ENCODE results near the gene CCND2.

DNA sequence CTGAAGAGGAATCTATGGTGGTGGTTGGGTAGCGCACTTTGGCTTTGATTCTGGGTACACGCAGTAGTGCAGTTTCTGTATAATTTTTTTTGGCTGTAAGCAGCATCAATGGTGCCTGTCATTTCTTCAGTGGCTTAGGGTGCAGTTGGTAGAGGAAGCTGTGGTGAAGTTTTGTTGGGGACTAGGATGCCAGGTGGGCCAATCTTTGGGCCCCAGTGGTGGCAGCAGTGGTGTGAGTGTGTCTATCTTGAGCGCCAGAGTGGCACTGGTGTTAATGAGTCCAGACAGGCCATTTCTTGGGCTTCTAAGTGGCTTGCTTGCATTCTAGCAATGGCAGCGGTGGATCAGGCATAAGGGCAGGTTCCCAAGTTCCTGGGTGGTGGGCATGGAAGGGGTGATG is 33.8 kb upstream of the CCND2 start:
- TF ChIP-seq, protein P1, sequence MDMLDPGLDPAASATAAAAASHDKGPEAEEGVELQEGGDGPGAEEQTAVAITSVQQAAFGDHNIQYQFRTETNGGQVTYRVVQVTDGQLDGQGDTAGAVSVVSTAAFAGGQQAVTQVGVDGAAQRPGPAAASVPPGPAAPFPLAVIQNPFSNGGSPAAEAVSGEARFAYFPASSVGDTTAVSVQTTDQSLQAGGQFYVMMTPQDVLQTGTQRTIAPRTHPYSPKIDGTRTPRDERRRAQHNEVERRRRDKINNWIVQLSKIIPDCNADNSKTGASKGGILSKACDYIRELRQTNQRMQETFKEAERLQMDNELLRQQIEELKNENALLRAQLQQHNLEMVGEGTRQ (CRISPR knock-in tag; IDR thresholded peaks at IDR 0.05), result no peak
- TF ChIP-seq, protein P2, sequence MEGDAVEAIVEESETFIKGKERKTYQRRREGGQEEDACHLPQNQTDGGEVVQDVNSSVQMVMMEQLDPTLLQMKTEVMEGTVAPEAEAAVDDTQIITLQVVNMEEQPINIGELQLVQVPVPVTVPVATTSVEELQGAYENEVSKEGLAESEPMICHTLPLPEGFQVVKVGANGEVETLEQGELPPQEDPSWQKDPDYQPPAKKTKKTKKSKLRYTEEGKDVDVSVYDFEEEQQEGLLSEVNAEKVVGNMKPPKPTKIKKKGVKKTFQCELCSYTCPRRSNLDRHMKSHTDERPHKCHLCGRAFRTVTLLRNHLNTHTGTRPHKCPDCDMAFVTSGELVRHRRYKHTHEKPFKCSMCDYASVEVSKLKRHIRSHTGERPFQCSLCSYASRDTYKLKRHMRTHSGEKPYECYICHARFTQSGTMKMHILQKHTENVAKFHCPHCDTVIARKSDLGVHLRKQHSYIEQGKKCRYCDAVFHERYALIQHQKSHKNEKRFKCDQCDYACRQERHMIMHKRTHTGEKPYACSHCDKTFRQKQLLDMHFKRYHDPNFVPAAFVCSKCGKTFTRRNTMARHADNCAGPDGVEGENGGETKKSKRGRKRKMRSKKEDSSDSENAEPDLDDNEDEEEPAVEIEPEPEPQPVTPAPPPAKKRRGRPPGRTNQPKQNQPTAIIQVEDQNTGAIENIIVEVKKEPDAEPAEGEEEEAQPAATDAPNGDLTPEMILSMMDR (IDR thresholded peaks at IDR 0.05), result no peak
- TF ChIP-seq, protein P3, sequence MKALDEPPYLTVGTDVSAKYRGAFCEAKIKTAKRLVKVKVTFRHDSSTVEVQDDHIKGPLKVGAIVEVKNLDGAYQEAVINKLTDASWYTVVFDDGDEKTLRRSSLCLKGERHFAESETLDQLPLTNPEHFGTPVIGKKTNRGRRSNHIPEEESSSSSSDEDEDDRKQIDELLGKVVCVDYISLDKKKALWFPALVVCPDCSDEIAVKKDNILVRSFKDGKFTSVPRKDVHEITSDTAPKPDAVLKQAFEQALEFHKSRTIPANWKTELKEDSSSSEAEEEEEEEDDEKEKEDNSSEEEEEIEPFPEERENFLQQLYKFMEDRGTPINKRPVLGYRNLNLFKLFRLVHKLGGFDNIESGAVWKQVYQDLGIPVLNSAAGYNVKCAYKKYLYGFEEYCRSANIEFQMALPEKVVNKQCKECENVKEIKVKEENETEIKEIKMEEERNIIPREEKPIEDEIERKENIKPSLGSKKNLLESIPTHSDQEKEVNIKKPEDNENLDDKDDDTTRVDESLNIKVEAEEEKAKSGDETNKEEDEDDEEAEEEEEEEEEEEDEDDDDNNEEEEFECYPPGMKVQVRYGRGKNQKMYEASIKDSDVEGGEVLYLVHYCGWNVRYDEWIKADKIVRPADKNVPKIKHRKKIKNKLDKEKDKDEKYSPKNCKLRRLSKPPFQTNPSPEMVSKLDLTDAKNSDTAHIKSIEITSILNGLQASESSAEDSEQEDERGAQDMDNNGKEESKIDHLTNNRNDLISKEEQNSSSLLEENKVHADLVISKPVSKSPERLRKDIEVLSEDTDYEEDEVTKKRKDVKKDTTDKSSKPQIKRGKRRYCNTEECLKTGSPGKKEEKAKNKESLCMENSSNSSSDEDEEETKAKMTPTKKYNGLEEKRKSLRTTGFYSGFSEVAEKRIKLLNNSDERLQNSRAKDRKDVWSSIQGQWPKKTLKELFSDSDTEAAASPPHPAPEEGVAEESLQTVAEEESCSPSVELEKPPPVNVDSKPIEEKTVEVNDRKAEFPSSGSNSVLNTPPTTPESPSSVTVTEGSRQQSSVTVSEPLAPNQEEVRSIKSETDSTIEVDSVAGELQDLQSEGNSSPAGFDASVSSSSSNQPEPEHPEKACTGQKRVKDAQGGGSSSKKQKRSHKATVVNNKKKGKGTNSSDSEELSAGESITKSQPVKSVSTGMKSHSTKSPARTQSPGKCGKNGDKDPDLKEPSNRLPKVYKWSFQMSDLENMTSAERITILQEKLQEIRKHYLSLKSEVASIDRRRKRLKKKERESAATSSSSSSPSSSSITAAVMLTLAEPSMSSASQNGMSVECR (CRISPR knock-in tag; IDR thresholded peaks at IDR 0.05; ENCODE audit: borderline replicate concordance), result no peak
- no peak for TF ChIP-seq SP1 (CRISPR knock-in tag; conservative IDR thresholded peaks at IDR 0.05)
- TF ChIP-seq TP53 (CRISPR knock-in tag; IDR thresholded peaks at IDR 0.05), result no peak
- TF ChIP-seq JAZF1 (CRISPR knock-in tag; IDR thresholded peaks at IDR 0.05), result no peak
- TF ChIP-seq KAT7 (CRISPR knock-in tag; IDR thresholded peaks at IDR 0.05; ENCODE audit: borderline replicate concordance), result no peak
- TF ChIP-seq, protein P4, sequence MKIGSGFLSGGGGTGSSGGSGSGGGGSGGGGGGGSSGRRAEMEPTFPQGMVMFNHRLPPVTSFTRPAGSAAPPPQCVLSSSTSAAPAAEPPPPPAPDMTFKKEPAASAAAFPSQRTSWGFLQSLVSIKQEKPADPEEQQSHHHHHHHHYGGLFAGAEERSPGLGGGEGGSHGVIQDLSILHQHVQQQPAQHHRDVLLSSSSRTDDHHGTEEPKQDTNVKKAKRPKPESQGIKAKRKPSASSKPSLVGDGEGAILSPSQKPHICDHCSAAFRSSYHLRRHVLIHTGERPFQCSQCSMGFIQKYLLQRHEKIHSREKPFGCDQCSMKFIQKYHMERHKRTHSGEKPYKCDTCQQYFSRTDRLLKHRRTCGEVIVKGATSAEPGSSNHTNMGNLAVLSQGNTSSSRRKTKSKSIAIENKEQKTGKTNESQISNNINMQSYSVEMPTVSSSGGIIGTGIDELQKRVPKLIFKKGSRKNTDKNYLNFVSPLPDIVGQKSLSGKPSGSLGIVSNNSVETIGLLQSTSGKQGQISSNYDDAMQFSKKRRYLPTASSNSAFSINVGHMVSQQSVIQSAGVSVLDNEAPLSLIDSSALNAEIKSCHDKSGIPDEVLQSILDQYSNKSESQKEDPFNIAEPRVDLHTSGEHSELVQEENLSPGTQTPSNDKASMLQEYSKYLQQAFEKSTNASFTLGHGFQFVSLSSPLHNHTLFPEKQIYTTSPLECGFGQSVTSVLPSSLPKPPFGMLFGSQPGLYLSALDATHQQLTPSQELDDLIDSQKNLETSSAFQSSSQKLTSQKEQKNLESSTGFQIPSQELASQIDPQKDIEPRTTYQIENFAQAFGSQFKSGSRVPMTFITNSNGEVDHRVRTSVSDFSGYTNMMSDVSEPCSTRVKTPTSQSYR (CRISPR knock-in tag; IDR thresholded peaks at IDR 0.05), result no peak
- TF ChIP-seq, protein P5, sequence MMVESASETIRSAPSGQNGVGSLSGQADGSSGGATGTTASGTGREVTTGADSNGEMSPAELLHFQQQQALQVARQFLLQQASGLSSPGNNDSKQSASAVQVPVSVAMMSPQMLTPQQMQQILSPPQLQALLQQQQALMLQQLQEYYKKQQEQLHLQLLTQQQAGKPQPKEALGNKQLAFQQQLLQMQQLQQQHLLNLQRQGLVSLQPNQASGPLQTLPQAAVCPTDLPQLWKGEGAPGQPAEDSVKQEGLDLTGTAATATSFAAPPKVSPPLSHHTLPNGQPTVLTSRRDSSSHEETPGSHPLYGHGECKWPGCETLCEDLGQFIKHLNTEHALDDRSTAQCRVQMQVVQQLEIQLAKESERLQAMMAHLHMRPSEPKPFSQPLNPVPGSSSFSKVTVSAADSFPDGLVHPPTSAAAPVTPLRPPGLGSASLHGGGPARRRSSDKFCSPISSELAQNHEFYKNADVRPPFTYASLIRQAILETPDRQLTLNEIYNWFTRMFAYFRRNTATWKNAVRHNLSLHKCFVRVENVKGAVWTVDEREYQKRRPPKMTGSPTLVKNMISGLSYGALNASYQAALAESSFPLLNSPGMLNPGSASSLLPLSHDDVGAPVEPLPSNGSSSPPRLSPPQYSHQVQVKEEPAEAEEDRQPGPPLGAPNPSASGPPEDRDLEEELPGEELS (CRISPR knock-in tag; IDR thresholded peaks at IDR 0.05), result no peak
- no peak for TF ChIP-seq TEAD1 (CRISPR knock-in tag; IDR thresholded peaks at IDR 0.05)
- TF ChIP-seq, protein P6, sequence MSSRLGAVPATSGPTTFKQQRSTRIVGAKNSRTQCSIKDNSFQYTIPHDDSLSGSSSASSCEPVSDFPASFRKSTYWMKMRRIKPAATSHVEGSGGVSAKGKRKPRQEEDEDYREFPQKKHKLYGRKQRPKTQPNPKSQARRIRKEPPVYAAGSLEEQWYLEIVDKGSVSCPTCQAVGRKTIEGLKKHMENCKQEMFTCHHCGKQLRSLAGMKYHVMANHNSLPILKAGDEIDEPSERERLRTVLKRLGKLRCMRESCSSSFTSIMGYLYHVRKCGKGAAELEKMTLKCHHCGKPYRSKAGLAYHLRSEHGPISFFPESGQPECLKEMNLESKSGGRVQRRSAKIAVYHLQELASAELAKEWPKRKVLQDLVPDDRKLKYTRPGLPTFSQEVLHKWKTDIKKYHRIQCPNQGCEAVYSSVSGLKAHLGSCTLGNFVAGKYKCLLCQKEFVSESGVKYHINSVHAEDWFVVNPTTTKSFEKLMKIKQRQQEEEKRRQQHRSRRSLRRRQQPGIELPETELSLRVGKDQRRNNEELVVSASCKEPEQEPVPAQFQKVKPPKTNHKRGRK (CRISPR knock-in tag; IDR thresholded peaks at IDR 0.05; ENCODE audit: borderline replicate concordance), result no peak
- TF ChIP-seq, protein P7, sequence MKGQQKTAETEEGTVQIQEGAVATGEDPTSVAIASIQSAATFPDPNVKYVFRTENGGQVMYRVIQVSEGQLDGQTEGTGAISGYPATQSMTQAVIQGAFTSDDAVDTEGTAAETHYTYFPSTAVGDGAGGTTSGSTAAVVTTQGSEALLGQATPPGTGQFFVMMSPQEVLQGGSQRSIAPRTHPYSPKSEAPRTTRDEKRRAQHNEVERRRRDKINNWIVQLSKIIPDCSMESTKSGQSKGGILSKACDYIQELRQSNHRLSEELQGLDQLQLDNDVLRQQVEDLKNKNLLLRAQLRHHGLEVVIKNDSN (CRISPR knock-in tag; IDR thresholded peaks at IDR 0.05), result no peak
